HepG2 (cell line): Measurements from ENCODE around the gene ACAT1. TPM values are rescaled to one million over a fixed set of nuclear protein-coding genes. Genes with fewer than 3 reads are reported as not detected.

Experiments used
- AHDC1 ChIP-seq: sonication (generic); formaldehyde crosslinking; IDR thresholded peaks from 2 replicates; pipeline ENCODE4 v1.5.1; 2020; ENCODE audit warnings: mild to moderate bottlenecking, missing genetic modification reagents, borderline replicate concordance
- AHR ChIP-seq: IDR thresholded peaks from 2 replicates; pipeline ENCODE4 v1.6.1; 2018; ENCODE audit warnings: missing genetic modification reagents, missing compliant biosample characterization
- DZIP1 ChIP-seq: sonication (generic); formaldehyde crosslinking; IDR thresholded peaks from 2 replicates; pipeline ENCODE4 v1.5.0; 2020; ENCODE audit warnings: mild to moderate bottlenecking, missing genetic modification reagents
- GFI1 ChIP-seq: sonication (generic); formaldehyde crosslinking; IDR thresholded peaks from 2 replicates; pipeline ENCODE4 v1.5.0; 2020; ENCODE audit warnings: missing genetic modification reagents, mild to moderate bottlenecking, borderline replicate concordance
- HOXA7 ChIP-seq: sonication (generic); formaldehyde crosslinking; IDR thresholded peaks from 2 replicates; pipeline ENCODE4 v1.8.1; 2022; ENCODE audit warnings: mild to moderate bottlenecking, missing genetic modification reagents, moderate library complexity
- IRF2 ChIP-seq: IDR thresholded peaks from 2 replicates; pipeline ENCODE4 v1.6.1; 2018; ENCODE audit warnings: missing genetic modification reagents, missing compliant biosample characterization
- JARID2 ChIP-seq: sonication (generic); formaldehyde crosslinking; IDR thresholded peaks from 2 replicates; pipeline ENCODE4 v1.8.1; 2023; ENCODE audit warnings: missing genetic modification reagents, inconsistent platforms; ENCODE audit not compliant: insufficient replicate concordance
- NFYB ChIP-seq: sonication (generic); formaldehyde crosslinking; IDR thresholded peaks from 2 replicates; pipeline ENCODE4 v1.4.0; 2020; ENCODE audit warnings: missing genetic modification reagents
- NR3C1 ChIP-seq: sonication (generic); formaldehyde crosslinking; IDR thresholded peaks from 2 replicates; pipeline ENCODE4 v1.4.0; 2020; ENCODE audit warnings: missing genetic modification reagents
- RFX5 ChIP-seq: IDR thresholded peaks from 2 replicates; pipeline ENCODE4 v1.6.1; 2011; ENCODE audit warnings: low read depth, low read length, improper control_type of control experiment
- ZBTB7B ChIP-seq: sonication (generic); formaldehyde crosslinking; IDR thresholded peaks from 2 replicates; pipeline ENCODE4 v1.4.0; 2020; ENCODE audit warnings: missing genetic modification reagents
- ZNF543 ChIP-seq: sonication (generic); formaldehyde crosslinking; IDR thresholded peaks from 2 replicates; pipeline ENCODE4 v1.4.0; 2020; ENCODE audit warnings: mild to moderate bottlenecking, missing genetic modification reagents
- ZNF605 ChIP-seq: sonication (generic); formaldehyde crosslinking; IDR thresholded peaks from 2 replicates; pipeline ENCODE4 v1.8.0; 2022; ENCODE audit warnings: mild to moderate bottlenecking, missing genetic modification reagents
- ZSCAN12 ChIP-seq: sonication (generic); formaldehyde crosslinking; IDR thresholded peaks from 2 replicates; pipeline ENCODE4 v1.9.0; 2021; ENCODE audit warnings: mild to moderate bottlenecking, missing genetic modification reagents
- polyA plus RNA-seq, 8 experiments: library from polyadenylated mRNA; depleted of rRNA in 3 of 8; stranded (reverse) in 7 of 8; unstranded in 1 of 8; fragments of >200 nt; fragmentation: Illumina TruSeq in 4 of 8; extraction: Trizol in 4 of 8; gene quantifications; 2 replicates each; pipeline versions ENCODE4 v1.2.1 to v1.2.3, GENCODE V29; 2011 to 2016; ENCODE audit warnings: low read depth in 4 of 8, missing spikeins in 1 of 8, mixed read lengths in 1 of 8; ENCODE audit not compliant: insufficient read depth in 1 of 8
- total RNA-seq, 5 experiments: library from RNA; depleted of rRNA; stranded (reverse); fragments of >200 nt; fragmentation: Illumina TruSeq; extraction: Trizol; gene quantifications; 2 replicates each; pipeline ENCODE4 v1.2.3, GENCODE V29; 2016; ENCODE audit warnings: low read depth in 1 of 5
- TF ChIP-seq, protein P1 (sequence below): sonication (generic); formaldehyde crosslinking; conservative IDR thresholded peaks from 2 replicates; pipeline ENCODE4 v1.4.0; 2020; ENCODE audit warnings: missing genetic modification reagents

The ACAT1 gene
- total and polyA plus RNA-seq, 2 of the 13 experiments (the other 11 are each of a cell fraction or from before 2014, with no cell fraction given): 103 to 165 TPM

DNA sequence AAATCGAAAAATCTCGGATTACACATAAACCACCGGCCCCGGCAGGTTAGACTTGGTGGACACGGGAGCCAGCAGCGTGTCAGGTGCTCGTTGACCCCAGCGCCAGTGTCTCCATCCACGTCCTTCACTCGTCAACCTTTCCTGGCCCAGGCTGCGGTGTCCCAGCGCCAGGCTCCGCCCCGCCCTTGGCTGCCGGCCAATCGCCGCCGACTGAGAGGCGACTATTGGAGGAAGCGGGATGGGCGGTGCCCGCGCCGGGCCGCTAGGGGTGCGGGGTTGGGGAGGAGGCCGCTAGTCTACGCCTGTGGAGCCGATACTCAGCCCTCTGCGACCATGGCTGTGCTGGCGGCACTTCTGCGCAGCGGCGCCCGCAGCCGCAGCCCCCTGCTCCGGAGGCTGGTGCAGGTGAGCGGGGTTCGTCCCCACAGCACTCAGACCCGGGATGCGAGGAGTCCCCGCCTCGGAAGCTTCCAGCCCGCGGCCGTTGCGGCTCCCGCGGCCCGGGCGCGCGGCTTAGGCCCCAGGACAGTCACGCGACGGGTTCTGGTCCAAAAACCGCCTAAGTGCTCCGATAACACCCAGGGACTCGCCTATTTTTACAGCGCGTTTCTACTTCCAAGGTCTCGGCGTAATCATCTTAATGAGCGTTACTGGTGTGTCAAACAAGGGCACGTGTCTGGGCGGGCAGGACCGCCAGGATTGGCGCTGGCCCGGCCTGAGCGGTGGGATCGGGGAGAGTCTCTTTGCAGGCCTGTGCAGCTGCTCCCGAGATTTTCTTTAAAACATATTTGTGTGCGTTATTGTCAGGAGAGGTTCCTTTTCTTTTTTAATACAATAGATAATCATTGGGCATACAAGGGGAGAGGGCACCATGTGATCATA lies at the start of gene ACAT1 (continued):
- TF ChIP-seq JARID2 (CRISPR knock-in tag) (no peak), NR3C1 (CRISPR knock-in tag) (no peak), ZSCAN12 (CRISPR knock-in tag) (no peak), IRF2 (CRISPR knock-in tag) (peak; percentile 32; the same call in 1 of the 2 replicates), ZNF543 (CRISPR knock-in tag) (peak; percentile 63; the same call in 1 of the 2 replicates), DZIP1 (CRISPR knock-in tag) (peak; percentile 42; the same call in 1 of the 2 replicates), AHR (CRISPR knock-in tag) (no peak), ZNF605 (CRISPR knock-in tag) (peak; percentile 71), AHDC1 (no peak), GFI1 (peak; percentile 17; the same call in 1 of the 2 replicates), ZBTB7B (peak; percentile 54; the same call in 1 of the 2 replicates), NFYB (CRISPR knock-in tag) (peak; percentile 84), RFX5 (no peak), HOXA7 (CRISPR knock-in tag) (no peak)
- TF ChIP-seq, protein P1, sequence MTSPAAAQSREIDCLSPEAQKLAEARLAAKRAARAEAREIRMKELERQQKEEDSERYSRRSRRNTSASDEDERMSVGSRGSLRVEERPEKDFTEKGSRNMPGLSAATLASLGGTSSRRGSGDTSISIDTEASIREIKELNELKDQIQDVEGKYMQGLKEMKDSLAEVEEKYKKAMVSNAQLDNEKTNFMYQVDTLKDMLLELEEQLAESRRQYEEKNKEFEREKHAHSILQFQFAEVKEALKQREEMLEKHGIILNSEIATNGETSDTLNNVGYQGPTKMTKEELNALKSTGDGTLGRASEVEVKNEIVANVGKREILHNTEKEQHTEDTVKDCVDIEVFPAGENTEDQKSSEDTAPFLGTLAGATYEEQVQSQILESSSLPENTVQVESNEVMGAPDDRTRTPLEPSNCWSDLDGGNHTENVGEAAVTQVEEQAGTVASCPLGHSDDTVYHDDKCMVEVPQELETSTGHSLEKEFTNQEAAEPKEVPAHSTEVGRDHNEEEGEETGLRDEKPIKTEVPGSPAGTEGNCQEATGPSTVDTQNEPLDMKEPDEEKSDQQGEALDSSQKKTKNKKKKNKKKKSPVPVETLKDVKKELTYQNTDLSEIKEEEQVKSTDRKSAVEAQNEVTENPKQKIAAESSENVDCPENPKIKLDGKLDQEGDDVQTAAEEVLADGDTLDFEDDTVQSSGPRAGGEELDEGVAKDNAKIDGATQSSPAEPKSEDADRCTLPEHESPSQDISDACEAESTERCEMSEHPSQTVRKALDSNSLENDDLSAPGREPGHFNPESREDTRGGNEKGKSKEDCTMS: no peak
